DMS53 (cell line): ENCODE measurements around the gene SPTAN1.
"Not testable (repeated sequence)": the region's sequence is repeated elsewhere in the genome, so short reads cannot be mapped to it uniquely, and the experiment has no call there.

Experiments used
- DNase-seq: peaks from one replicate; lab custom pipeline; 2025; lab: John Stamatoyannopoulos, UW

SPTAN1 gene

GRCh38 chr9:128666481-128666941 lies 114.1 kb downstream of the SPTAN1 start:
- not testable (repeated sequence) for DNase-seq

- DNase-seq = no peak
Measured at GRCh38 chr9:128669786-128670185, 117.4 kb downstream of the SPTAN1 start.

- no peak for DNase-seq
Measured at GRCh38 chr9:128675382-128675781, 123.0 kb downstream of the SPTAN1 start.

GRCh38 chr9:128677794-128678193 lies 125.4 kb downstream of the SPTAN1 start:
- DNase-seq = no peak
